Measurements from ENCODE around the gene NUDT21.

NUDT21 gene

GRCh38 chr16:56424404-56424764, 26.7 kb downstream of the NUDT21 start:
- no peak for DNase-seq (ENCODE audit: low spot score)
- TF ChIP-seq CTCF (IDR thresholded peaks at IDR 0.05; ENCODE audit: extremely low read depth, missing control alignments) = no peak

GRCh38 chr16:56423584-56424403, 27.3 kb downstream of the NUDT21 start:
- peak; percentile 69 for DNase-seq (ENCODE audit: low spot score)
- TF ChIP-seq CTCF (IDR thresholded peaks at IDR 0.05; ENCODE audit: extremely low read depth, missing control alignments) = no peak

- DNase-seq (ENCODE audit: low spot score) = no peak
- TF ChIP-seq CTCF (IDR thresholded peaks at IDR 0.05; ENCODE audit: extremely low read depth, missing control alignments) = no peak
Observed at GRCh38 chr16:56422896-56423441, 28.2 kb downstream of the NUDT21 start.

- DNase-seq (ENCODE audit: low spot score) = no peak
- no peak for TF ChIP-seq CTCF (IDR thresholded peaks at IDR 0.05; ENCODE audit: extremely low read depth, missing control alignments)
Observed at GRCh38 chr16:56421976-56422669, 29.0 kb downstream of the NUDT21 start.

GRCh38 chr16:56421313-56421712, 29.8 kb downstream of the NUDT21 start:
- DNase-seq (ENCODE audit: low spot score) = no peak
- no peak for TF ChIP-seq CTCF (IDR thresholded peaks at IDR 0.05; ENCODE audit: extremely low read depth, missing control alignments)

- DNase-seq (ENCODE audit: low spot score) = no peak
- no peak for TF ChIP-seq CTCF (IDR thresholded peaks at IDR 0.05; ENCODE audit: extremely low read depth, missing control alignments)
Observed at GRCh38 chr16:56420613-56421012, 30.5 kb downstream of the NUDT21 start.

All from GM20000 (cell line).